ENCODE results near the gene UTP15.

UTP15 gene

GRCh38 chr5:73542020-73542419 is 23.5 kb upstream of the UTP15 start:
- peak; percentile 28 for DNase-seq (ENCODE audit: low read depth)
- H3K4me3 ChIP-seq (ENCODE audit: low read depth, low read length) = no peak overlapping the region
- TF ChIP-seq CTCF (IDR thresholded peaks at IDR 0.05; ENCODE audit: control insufficient read depth, extremely low read depth, insufficient read depth) = no peak

- DNase-seq (ENCODE audit: low read depth) = peak; percentile 93
These were observed 20.8 kb upstream of the UTP15 start for GRCh38 chr5:73544429-73545402.

GRCh38 chr5:73545403-73545779 is 20.2 kb upstream of the UTP15 start:
- TF ChIP-seq CTCF (IDR thresholded peaks at IDR 0.05; ENCODE audit: control insufficient read depth, extremely low read depth, insufficient read depth) = no peak
- no peak for DNase-seq (ENCODE audit: low read depth)
- H3K4me3 ChIP-seq (ENCODE audit: low read depth, low read length) = no peak overlapping the region

More at GRCh38 chr5:73544429-73545402, 20.8 kb upstream of the UTP15 start:
- H3K4me3 ChIP-seq (ENCODE audit: low read depth, low read length) = no peak overlapping the region
- TF ChIP-seq CTCF (IDR thresholded peaks at IDR 0.05; ENCODE audit: control insufficient read depth, extremely low read depth, insufficient read depth) = no peak

- DNase-seq (ENCODE audit: low read depth) = no peak
- no peak for TF ChIP-seq CTCF (IDR thresholded peaks at IDR 0.05; ENCODE audit: control insufficient read depth, extremely low read depth, insufficient read depth)
- H3K4me3 ChIP-seq (ENCODE audit: low read depth, low read length) = no peak overlapping the region
These were observed 15.5 kb upstream of the UTP15 start for GRCh38 chr5:73550016-73550415.

- H3K4me3 ChIP-seq (ENCODE audit: low read depth, low read length) = no peak overlapping the region
- TF ChIP-seq CTCF (IDR thresholded peaks at IDR 0.05; ENCODE audit: control insufficient read depth, extremely low read depth, insufficient read depth) = no peak
- DNase-seq (ENCODE audit: low read depth) = peak; percentile 36
These were observed 12.9 kb upstream of the UTP15 start for GRCh38 chr5:73552642-73553041.

- TF ChIP-seq CTCF (IDR thresholded peaks at IDR 0.05; ENCODE audit: control insufficient read depth, extremely low read depth, insufficient read depth) = no peak
- H3K4me3 ChIP-seq (ENCODE audit: low read depth, low read length) = no peak overlapping the region
- DNase-seq (ENCODE audit: low read depth) = no peak
These were observed 6.6 kb upstream of the UTP15 start for GRCh38 chr5:73558950-73559349.
